Adrenal gland (tissue), 5 donors: ENCODE results near the gene BTNL3.

Source experiments
- CTCF ChIP-seq, 6 experiments: fragments of 450-650 bp in 4 of 6; fragments of 200-600 bp in 2 of 6; sonication (generic) in 1 of 6; IDR thresholded peaks; 1 replicate in 5 of 6; 2 replicates in 1 of 6; pipeline versions ENCODE4 v1.5.1 to v1.8.0; 2016 to 2021; ENCODE audit warnings: antibody characterized with exemption in 6 of 6, mild to moderate bottlenecking in 2 of 6, moderate library complexity in 1 of 6
- POLR2A ChIP-seq, 2 donors: fragments of 450-650 bp; IDR thresholded peaks; one replicate each; pipeline ENCODE4 v1.6.1; 2017; ENCODE audit warnings: antibody characterized with exemption in 2 of 2, mild to moderate bottlenecking in 2 of 2, moderate library complexity in 1 of 2
- donor health status: DM: no; HTN: no; CAD: no.

- no peak for TF ChIP-seq CTCF (IDR thresholded peaks at IDR 0.05)
- no peak for TF ChIP-seq POLR2A (IDR thresholded peaks at IDR 0.05)
These were observed at the start of gene BTNL3 for GRCh38 chr5:180988592-180988991.
